ENCODE data around the gene SPPL3. TPM values are rescaled to one million over a fixed set of nuclear protein-coding genes. Genes with fewer than 3 reads are reported as not detected.

SPPL3 gene
- total and polyA plus RNA-seq, 2 experiments from 2014 or later = 10.9 to 27.8 TPM

DNA sequence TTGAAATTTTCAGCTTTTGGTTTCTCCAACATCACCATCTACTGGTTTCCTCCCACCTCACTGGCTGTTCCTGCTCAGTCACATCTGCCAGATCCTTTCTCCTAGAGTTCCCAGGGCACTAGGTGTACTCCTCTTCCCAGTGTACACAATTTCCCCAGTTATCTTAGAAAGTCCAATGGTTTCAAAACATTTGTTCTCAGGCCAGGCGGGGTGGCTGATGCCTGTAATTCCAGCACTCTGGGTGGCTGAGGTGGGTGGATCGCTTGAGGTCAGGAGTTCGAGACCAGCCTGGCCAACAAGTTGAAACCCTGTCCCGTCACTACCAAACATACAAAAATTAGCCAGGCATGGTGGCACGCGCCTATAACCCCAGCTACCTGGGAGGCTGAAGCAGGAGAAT lies 60.7 kb downstream of the SPPL3 start:
- no peak overlapping the region for H3K4me3 Mint-ChIP-seq
- Histone ChIP-seq H3F3A (replicated peaks; ENCODE audit: low read depth) (no peaks in the 10 kb centered on the region), H4K20me1 (replicated peaks; ENCODE audit: insufficient read depth) (peaks cover 12% of the 10 kb centered on the region), H3K4me2 (no peak overlapping the region), H3K4me1 (ENCODE audit: insufficient read depth) (no peaks in the 10 kb centered on the region), H3K79me2 (replicated peaks; ENCODE audit: insufficient read depth) (peaks cover 54% of the 10 kb centered on the region), H3K27me3 (ENCODE audit: insufficient read depth) (no peaks in the 10 kb centered on the region), H2AFZ (no peak overlapping the region), H3K27ac (ENCODE audit: low read depth) (no peak overlapping the region), H3K4me3 (no peak overlapping the region), H3K9me2 (ENCODE audit: insufficient read depth) (no peaks in the 10 kb centered on the region), H3K36me3 (ENCODE audit: insufficient read depth) (no peaks in the 10 kb centered on the region)
- H3K4me1 Mint-ChIP-seq = no peaks in the 10 kb centered on the region; the same call in 2 of the 3 replicates
- no peaks in the 10 kb centered on the region for H3K36me3 Mint-ChIP-seq (ENCODE audit: low read depth)
- H3K27ac Mint-ChIP-seq = no peak overlapping the region
- H3K9me3 Mint-ChIP-seq = no peaks in the 10 kb centered on the region
- H3K27me3 Mint-ChIP-seq (ENCODE audit: insufficient read depth, low read depth, poor library complexity) = peaks cover 2% of the 10 kb centered on the region
- ATAC-seq (no peak), DNase-seq (ENCODE audit: low spot score) (no peak)
- TF ChIP-seq ZNF331 (CRISPR knock-in tag; IDR thresholded peaks at IDR 0.05; ENCODE audit: low read depth) (no peak), EZH2 (IDR thresholded peaks at IDR 0.05; ENCODE audit: low read depth, unreplicated experiment) (no peak)

DNA sequence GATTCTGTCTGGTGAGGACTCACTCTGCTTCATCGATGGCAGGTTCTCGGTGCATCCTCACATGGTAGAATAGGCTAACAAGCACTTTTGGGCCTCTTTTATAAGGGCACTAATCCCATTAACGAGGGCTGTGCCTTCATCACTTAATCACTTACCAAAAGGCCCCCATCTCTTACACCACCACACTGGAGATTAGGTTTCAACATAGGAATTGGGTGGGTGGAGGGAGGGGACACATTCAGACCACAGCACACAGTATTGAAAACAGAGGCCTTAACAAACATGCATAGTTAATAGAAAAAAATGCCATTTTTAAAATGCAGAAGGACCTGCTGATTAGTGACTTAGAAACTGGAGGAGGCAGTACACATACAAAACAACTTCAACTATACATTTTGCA lies 61.6 kb downstream of the SPPL3 start:
- Mint-ChIP-seq H3K4me1 (no peaks in the 10 kb centered on the region; the same call in 2 of the 3 replicates), H3K27ac (no peak overlapping the region), H3K36me3 (ENCODE audit: low read depth) (no peaks in the 10 kb centered on the region), H3K27me3 (ENCODE audit: insufficient read depth, low read depth, poor library complexity) (peaks cover 2% of the 10 kb centered on the region), H3K4me3 (no peak overlapping the region), H3K9me3 (no peaks in the 10 kb centered on the region)
- no peak overlapping the region for H2AFZ ChIP-seq
- no peak for ATAC-seq
- H3F3A ChIP-seq (replicated peaks; ENCODE audit: low read depth) = no peaks in the 10 kb centered on the region
- no peak overlapping the region for H3K4me2 ChIP-seq
- DNase-seq (ENCODE audit: low spot score) = no peak
- H3K27me3 ChIP-seq (ENCODE audit: insufficient read depth) = no peaks in the 10 kb centered on the region
- peaks cover 61% of the 10 kb centered on the region for H3K79me2 ChIP-seq (replicated peaks; ENCODE audit: insufficient read depth)
- H3K4me3 ChIP-seq = no peak overlapping the region
- TF ChIP-seq CREB1 (CRISPR knock-in tag; IDR thresholded peaks at IDR 0.05; ENCODE audit: low read depth) (no peak), JUNB (IDR thresholded peaks at IDR 0.05; ENCODE audit: unreplicated experiment) (no peak), EZH2 (IDR thresholded peaks at IDR 0.05; ENCODE audit: low read depth, unreplicated experiment) (no peak), ZNF331 (CRISPR knock-in tag; IDR thresholded peaks at IDR 0.05; ENCODE audit: low read depth) (no peak), EZH2phosphoT487 (IDR thresholded peaks at IDR 0.05; ENCODE audit: unreplicated experiment) (no peak), STAT1 (IDR thresholded peaks at IDR 0.05; ENCODE audit: unreplicated experiment) (no peak), NANOG (IDR thresholded peaks at IDR 0.05; ENCODE audit: borderline replicate concordance) (no peak)
- TF ChIP-seq, protein P1, sequence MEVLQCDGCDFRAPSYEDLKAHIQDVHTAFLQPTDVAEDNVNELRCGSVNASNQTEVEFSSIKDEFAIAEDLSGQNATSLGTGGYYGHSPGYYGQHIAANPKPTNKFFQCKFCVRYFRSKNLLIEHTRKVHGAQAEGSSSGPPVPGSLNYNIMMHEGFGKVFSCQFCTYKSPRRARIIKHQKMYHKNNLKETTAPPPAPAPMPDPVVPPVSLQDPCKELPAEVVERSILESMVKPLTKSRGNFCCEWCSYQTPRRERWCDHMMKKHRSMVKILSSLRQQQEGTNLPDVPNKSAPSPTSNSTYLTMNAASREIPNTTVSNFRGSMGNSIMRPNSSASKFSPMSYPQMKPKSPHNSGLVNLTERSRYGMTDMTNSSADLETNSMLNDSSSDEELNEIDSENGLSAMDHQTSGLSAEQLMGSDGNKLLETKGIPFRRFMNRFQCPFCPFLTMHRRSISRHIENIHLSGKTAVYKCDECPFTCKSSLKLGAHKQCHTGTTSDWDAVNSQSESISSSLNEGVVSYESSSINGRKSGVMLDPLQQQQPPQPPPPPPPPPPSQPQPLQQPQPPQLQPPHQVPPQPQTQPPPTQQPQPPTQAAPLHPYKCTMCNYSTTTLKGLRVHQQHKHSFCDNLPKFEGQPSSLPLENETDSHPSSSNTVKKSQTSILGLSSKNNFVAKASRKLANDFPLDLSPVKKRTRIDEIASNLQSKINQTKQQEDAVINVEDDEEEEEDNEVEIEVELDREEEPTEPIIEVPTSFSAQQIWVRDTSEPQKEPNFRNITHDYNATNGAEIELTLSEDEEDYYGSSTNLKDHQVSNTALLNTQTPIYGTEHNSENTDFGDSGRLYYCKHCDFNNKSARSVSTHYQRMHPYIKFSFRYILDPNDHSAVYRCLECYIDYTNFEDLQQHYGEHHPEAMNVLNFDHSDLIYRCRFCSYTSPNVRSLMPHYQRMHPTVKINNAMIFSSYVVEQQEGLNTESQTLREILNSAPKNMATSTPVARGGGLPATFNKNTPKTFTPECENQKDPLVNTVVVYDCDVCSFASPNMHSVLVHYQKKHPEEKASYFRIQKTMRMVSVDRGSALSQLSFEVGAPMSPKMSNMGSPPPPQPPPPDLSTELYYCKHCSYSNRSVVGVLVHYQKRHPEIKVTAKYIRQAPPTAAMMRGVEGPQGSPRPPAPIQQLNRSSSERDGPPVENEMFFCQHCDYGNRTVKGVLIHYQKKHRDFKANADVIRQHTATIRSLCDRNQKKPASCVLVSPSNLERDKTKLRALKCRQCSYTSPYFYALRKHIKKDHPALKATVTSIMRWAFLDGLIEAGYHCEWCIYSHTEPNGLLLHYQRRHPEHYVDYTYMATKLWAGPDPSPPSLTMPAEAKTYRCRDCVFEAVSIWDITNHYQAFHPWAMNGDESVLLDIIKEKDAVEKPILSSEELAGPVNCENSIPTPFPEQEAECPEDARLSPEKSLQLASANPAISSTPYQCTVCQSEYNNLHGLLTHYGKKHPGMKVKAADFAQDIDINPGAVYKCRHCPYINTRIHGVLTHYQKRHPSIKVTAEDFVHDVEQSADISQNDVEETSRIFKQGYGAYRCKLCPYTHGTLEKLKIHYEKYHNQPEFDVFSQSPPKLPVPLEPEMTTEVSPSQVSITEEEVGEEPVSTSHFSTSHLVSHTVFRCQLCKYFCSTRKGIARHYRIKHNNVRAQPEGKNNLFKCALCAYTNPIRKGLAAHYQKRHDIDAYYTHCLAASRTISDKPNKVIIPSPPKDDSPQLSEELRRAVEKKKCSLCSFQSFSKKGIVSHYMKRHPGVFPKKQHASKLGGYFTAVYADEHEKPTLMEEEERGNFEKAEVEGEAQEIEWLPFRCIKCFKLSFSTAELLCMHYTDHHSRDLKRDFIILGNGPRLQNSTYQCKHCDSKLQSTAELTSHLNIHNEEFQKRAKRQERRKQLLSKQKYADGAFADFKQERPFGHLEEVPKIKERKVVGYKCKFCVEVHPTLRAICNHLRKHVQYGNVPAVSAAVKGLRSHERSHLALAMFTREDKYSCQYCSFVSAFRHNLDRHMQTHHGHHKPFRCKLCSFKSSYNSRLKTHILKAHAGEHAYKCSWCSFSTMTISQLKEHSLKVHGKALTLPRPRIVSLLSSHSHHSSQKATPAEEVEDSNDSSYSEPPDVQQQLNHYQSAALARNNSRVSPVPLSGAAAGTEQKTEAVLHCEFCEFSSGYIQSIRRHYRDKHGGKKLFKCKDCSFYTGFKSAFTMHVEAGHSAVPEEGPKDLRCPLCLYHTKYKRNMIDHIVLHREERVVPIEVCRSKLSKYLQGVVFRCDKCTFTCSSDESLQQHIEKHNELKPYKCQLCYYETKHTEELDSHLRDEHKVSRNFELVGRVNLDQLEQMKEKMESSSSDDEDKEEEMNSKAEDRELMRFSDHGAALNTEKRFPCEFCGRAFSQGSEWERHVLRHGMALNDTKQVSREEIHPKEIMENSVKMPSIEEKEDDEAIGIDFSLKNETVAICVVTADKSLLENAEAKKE (CRISPR knock-in tag; IDR thresholded peaks at IDR 0.05) = no peak
- TF ChIP-seq, protein P2, sequence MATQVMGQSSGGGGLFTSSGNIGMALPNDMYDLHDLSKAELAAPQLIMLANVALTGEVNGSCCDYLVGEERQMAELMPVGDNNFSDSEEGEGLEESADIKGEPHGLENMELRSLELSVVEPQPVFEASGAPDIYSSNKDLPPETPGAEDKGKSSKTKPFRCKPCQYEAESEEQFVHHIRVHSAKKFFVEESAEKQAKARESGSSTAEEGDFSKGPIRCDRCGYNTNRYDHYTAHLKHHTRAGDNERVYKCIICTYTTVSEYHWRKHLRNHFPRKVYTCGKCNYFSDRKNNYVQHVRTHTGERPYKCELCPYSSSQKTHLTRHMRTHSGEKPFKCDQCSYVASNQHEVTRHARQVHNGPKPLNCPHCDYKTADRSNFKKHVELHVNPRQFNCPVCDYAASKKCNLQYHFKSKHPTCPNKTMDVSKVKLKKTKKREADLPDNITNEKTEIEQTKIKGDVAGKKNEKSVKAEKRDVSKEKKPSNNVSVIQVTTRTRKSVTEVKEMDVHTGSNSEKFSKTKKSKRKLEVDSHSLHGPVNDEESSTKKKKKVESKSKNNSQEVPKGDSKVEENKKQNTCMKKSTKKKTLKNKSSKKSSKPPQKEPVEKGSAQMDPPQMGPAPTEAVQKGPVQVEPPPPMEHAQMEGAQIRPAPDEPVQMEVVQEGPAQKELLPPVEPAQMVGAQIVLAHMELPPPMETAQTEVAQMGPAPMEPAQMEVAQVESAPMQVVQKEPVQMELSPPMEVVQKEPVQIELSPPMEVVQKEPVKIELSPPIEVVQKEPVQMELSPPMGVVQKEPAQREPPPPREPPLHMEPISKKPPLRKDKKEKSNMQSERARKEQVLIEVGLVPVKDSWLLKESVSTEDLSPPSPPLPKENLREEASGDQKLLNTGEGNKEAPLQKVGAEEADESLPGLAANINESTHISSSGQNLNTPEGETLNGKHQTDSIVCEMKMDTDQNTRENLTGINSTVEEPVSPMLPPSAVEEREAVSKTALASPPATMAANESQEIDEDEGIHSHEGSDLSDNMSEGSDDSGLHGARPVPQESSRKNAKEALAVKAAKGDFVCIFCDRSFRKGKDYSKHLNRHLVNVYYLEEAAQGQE (IDR thresholded peaks at IDR 0.05; ENCODE audit: unreplicated experiment) = no peak
- TF ChIP-seq, protein P3, sequence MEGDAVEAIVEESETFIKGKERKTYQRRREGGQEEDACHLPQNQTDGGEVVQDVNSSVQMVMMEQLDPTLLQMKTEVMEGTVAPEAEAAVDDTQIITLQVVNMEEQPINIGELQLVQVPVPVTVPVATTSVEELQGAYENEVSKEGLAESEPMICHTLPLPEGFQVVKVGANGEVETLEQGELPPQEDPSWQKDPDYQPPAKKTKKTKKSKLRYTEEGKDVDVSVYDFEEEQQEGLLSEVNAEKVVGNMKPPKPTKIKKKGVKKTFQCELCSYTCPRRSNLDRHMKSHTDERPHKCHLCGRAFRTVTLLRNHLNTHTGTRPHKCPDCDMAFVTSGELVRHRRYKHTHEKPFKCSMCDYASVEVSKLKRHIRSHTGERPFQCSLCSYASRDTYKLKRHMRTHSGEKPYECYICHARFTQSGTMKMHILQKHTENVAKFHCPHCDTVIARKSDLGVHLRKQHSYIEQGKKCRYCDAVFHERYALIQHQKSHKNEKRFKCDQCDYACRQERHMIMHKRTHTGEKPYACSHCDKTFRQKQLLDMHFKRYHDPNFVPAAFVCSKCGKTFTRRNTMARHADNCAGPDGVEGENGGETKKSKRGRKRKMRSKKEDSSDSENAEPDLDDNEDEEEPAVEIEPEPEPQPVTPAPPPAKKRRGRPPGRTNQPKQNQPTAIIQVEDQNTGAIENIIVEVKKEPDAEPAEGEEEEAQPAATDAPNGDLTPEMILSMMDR (conservative IDR thresholded peaks at IDR 0.05; ENCODE audit: low read depth in 2 of 2) = no peak
- no peaks in the 10 kb centered on the region for H3K9me2 ChIP-seq (ENCODE audit: insufficient read depth)
- H4K20me1 ChIP-seq (replicated peaks; ENCODE audit: insufficient read depth) = peaks cover 16% of the 10 kb centered on the region
- H3K27ac ChIP-seq (ENCODE audit: low read depth) = no peak overlapping the region
- no peaks in the 10 kb centered on the region for H3K4me1 ChIP-seq (ENCODE audit: insufficient read depth)
- no peaks in the 10 kb centered on the region for H3K36me3 ChIP-seq (ENCODE audit: insufficient read depth)

All from GM23338 (cell line).